Ishikawa (cell line): ENCODE measurements around the gene RABEP2.

ENCODE experiments used
- CEBPB ChIP-seq: IDR thresholded peaks from 2 replicates; pipeline ENCODE4 v1.6.1; 2012
- CREB1 ChIP-seq: IDR thresholded peaks from 2 replicates; pipeline ENCODE4 v1.6.1; 2012; ENCODE audit warnings: low read depth
- EGR1 ChIP-seq: IDR thresholded peaks from 2 replicates; pipeline ENCODE4 v1.6.1; 2012
- EP300 ChIP-seq: IDR thresholded peaks from 2 replicates; pipeline ENCODE4 v1.6.1; 2012; ENCODE audit warnings: borderline replicate concordance
- FOXM1 ChIP-seq: IDR thresholded peaks from 2 replicates; pipeline ENCODE4 v1.6.1; 2012; ENCODE audit warnings: low read depth, borderline replicate concordance
- NFIC ChIP-seq: IDR thresholded peaks from 2 replicates; pipeline ENCODE4 v1.6.1; 2012
- RAD21 ChIP-seq: IDR thresholded peaks from 2 replicates; pipeline ENCODE4 v1.6.1; 2012; ENCODE audit warnings: low read depth
- TAF1 ChIP-seq: IDR thresholded peaks from 2 replicates; pipeline ENCODE4 v1.6.1; 2012; ENCODE audit warnings: low read depth, mild to moderate bottlenecking
- TCF12 ChIP-seq: IDR thresholded peaks from 2 replicates; pipeline ENCODE4 v1.6.1; 2012; ENCODE audit warnings: low read depth
- TEAD4 ChIP-seq: IDR thresholded peaks from 2 replicates; pipeline ENCODE4 v1.6.1; 2012
- YY1 ChIP-seq: IDR thresholded peaks from 2 replicates; pipeline ENCODE4 v1.6.1; 2012; ENCODE audit warnings: low read depth
- ZBTB7A ChIP-seq: IDR thresholded peaks from 2 replicates; pipeline ENCODE4 v1.6.1; 2012; ENCODE audit warnings: low read depth
- TF ChIP-seq, protein P1 (sequence below): IDR thresholded peaks from 2 replicates; pipeline ENCODE4 v1.6.1; 2012
- TF ChIP-seq, protein P2 (sequence below): IDR thresholded peaks from 2 replicates; pipeline ENCODE4 v1.6.1; 2012
- TF ChIP-seq, protein P3 (sequence below): IDR thresholded peaks from 2 replicates; pipeline ENCODE4 v1.6.1; 2012; ENCODE audit warnings: low read depth, mild to moderate bottlenecking

RABEP2 gene

DNA sequence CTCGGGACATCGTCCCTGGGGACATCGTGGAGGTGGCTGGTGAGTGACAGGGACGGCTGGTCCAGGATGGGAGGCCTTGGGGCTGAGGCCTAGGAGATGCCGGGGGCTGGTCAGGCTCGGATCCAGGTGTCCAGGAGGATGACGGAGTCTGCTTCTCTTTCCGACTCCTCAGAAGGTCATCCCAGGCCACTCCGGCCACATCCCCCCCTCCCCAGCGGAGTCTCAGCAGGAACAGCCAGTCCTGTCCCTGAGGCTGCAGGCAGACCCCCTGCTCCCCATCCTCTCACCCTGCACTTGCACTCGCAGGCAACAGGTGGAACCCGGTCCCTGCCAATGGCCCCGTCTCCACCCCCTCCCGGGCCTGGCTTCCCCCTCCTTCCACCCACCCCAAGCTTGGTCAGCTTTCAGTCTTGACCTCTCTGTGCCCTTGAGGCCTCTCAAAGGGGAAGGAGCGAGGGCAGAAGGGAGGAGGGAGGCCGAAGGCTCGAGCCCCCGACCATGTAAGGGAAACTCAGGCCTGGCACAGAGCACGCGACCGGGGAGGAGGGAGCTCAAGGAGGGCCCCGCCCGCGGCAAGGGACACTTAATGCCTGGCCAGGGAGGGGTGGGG lies 42.4 kb downstream of the RABEP2 start:
- TF ChIP-seq CEBPB: no peak
- TF ChIP-seq EP300: no peak
- no peak for TF ChIP-seq EGR1
- TF ChIP-seq CREB1: no peak
- no peak for TF ChIP-seq FOXM1
- TF ChIP-seq, protein P1, sequence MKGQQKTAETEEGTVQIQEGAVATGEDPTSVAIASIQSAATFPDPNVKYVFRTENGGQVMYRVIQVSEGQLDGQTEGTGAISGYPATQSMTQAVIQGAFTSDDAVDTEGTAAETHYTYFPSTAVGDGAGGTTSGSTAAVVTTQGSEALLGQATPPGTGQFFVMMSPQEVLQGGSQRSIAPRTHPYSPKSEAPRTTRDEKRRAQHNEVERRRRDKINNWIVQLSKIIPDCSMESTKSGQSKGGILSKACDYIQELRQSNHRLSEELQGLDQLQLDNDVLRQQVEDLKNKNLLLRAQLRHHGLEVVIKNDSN: no peak
- no peak for TF ChIP-seq TCF12
- no peak for TF ChIP-seq TAF1
- no peak for TF ChIP-seq YY1
- TF ChIP-seq, protein P2, sequence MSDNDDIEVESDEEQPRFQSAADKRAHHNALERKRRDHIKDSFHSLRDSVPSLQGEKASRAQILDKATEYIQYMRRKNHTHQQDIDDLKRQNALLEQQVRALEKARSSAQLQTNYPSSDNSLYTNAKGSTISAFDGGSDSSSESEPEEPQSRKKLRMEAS: no peak
- no peak for TF ChIP-seq ZBTB7A
- TF ChIP-seq RAD21: no peak

DNA sequence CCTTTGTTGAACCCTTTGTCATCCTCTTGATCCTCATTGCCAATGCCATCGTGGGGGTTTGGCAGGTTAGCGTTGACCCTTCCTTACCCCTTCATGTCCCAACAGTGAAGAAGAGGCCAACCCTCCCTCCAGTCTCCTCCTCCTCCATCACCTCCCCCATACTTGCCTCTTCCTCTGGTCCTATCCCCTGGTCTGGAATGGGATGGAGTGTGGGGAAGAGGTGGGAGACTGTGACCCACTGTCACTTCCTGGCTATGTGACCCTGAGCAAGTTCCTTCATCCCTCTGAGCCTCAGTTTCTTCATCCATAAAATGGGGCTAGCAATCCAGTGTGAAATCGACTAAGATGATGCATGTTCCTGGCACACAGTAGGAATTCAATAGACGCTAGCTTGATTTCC lies 44.1 kb downstream of the RABEP2 start:
- no peak for TF ChIP-seq ZBTB7A
- no peak for TF ChIP-seq RAD21
- no peak for TF ChIP-seq EP300

DNA sequence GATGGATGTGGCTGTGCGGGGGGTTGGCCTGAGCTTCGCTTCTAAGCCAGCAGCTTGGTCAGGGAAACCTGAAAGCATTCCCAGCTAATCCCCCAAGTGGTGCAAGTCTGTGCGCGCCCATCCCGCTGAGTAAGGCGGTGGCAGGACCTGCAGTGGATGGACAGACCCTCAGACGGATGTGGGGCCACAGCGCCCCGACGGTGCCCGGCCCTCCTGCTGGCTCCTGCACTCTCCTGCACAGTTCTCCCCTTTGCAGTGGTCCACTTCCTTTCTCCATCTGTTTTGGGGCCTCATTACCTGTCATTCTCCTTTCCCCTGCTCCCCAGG lies 44.5 kb downstream of the RABEP2 start:
- no peak for TF ChIP-seq EP300
- no peak for TF ChIP-seq CREB1
- no peak for TF ChIP-seq TAF1
- TF ChIP-seq ZBTB7A: no peak
- TF ChIP-seq, protein P1: no peak
- TF ChIP-seq, protein P2: no peak
- no peak for TF ChIP-seq NFIC
- no peak for TF ChIP-seq FOXM1
- no peak for TF ChIP-seq TEAD4
- TF ChIP-seq, protein P3, sequence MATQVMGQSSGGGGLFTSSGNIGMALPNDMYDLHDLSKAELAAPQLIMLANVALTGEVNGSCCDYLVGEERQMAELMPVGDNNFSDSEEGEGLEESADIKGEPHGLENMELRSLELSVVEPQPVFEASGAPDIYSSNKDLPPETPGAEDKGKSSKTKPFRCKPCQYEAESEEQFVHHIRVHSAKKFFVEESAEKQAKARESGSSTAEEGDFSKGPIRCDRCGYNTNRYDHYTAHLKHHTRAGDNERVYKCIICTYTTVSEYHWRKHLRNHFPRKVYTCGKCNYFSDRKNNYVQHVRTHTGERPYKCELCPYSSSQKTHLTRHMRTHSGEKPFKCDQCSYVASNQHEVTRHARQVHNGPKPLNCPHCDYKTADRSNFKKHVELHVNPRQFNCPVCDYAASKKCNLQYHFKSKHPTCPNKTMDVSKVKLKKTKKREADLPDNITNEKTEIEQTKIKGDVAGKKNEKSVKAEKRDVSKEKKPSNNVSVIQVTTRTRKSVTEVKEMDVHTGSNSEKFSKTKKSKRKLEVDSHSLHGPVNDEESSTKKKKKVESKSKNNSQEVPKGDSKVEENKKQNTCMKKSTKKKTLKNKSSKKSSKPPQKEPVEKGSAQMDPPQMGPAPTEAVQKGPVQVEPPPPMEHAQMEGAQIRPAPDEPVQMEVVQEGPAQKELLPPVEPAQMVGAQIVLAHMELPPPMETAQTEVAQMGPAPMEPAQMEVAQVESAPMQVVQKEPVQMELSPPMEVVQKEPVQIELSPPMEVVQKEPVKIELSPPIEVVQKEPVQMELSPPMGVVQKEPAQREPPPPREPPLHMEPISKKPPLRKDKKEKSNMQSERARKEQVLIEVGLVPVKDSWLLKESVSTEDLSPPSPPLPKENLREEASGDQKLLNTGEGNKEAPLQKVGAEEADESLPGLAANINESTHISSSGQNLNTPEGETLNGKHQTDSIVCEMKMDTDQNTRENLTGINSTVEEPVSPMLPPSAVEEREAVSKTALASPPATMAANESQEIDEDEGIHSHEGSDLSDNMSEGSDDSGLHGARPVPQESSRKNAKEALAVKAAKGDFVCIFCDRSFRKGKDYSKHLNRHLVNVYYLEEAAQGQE: no peak
- TF ChIP-seq CEBPB: no peak
- no peak for TF ChIP-seq RAD21
- no peak for TF ChIP-seq EGR1
- TF ChIP-seq YY1: no peak
- TF ChIP-seq TCF12: no peak

DNA sequence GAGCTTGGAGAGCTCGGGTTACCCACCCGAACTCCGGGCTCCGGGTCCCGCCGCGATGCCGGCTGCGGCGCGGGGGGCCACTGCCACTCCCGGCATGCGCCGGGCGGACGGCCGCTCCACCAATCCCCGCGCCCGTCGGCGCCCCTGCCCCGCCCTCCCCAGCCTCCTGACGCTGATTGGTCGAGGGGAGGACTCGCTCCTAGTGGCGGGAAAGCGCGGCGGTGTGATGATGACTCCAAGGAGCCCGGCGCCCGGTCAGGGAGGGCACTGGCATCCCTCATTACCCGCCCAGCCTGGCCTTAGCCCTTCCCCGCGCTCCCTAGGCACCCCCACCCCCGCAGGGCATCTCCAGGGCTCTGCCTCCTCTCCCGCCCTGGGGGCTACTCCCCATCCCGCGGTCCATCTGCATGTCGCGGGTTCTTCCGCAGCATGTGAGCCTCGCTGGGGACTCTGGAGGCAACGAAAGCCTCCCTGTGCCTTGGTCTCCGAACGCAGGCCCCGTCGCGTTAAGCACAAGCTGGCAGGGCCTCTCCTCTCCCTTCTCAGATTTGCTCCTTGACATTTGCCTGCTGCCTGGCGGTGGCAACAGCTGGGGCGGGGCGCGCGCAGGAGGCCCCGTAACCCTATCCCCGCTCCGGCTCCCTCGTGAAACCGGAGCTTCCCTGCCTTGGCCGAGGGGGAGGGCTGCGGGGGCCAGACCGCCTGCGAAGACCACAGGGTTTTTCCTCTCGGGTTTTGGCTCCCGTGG lies 45.0 kb downstream of the RABEP2 start:
- TF ChIP-seq, protein P3: no peak
- TF ChIP-seq CREB1 (no peak), TAF1 (0 out of 2 replicates have a peak, but pooled peaks have one; percentile 24), EGR1 (0 out of 2 replicates have a peak, but pooled peaks have one; percentile 14), TCF12 (no peak; the same call in 1 of the 2 replicates), EP300 (no peak), TEAD4 (no peak), CEBPB (no peak), ZBTB7A (peak; percentile 36; the same call in 1 of the 2 replicates), FOXM1 (no peak), NFIC (no peak), YY1 (no peak), RAD21 (no peak)
- TF ChIP-seq, protein P2: peak; percentile 92
- TF ChIP-seq, protein P1: no peak

DNA sequence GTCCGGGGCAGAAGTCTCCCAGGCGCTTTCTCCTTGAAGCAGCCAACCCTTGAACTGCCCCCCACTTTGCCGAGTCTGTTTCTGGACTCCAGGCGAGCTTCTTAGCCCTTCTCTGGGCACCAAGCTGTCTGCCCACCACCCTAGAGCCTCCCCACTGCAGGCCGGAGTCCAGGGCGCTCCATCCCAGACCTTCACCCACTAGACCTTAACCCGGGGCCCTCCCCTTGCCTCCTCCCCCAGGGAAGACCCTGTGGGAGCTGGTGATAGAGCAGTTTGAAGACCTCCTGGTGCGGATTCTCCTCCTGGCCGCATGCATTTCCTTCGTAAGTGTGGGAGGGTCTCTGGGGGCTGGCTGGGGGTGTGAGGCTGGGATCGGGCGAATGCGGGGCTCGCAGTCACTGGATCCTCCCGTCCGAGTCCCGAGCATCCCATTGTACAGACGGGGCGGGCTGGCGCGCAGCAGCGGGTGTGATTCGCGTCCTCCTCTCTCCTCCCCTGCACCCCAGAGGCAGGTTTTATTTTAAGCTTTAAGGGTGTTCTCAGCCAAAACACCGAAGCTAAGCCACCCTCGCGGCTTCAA lies 45.7 kb downstream of the RABEP2 start:
- TF ChIP-seq, protein P2: no peak
- no peak for TF ChIP-seq EGR1
- 0 out of 2 replicates have a peak, but pooled peaks have one; percentile 16 for TF ChIP-seq ZBTB7A
- no peak for TF ChIP-seq YY1
- no peak for TF ChIP-seq RAD21
- TF ChIP-seq CEBPB: no peak
- TF ChIP-seq CREB1: no peak
- no peak for TF ChIP-seq EP300
- TF ChIP-seq TCF12: no peak
